Measurements from ENCODE around the gene MASP1.

DNA sequence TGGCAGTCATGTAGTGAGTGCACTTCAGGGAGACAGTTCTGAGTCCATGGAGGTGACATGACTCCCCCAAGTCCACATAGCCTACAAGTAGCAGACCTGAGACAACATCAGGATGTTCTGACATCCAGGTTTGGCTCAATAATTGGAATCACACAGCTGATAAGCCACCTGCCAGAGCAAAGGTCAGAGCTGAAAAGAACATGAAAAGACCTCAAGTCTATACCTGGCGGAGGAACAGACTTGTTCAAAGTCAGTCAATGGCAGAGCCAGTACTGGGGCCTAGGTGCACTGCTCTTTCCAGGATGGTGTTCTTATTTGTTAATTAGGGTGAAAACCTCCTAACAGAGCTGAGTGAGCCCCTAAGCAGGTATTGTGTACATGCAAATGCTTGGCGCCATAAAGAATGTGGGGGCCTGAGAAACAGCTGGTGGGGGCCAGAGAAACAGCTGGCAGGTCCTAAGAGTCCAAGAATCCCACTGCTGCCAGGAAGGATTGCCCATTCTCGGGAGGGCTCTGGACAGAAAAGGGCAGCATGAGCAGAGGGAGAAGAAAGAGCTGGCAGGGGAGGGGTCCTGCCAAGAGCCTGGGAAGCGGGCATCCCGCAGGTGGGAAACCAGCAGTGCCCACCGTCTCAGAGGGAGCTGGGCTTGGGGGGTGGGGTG is 17.1 kb downstream of the MASP1 start:
- TF ChIP-seq, protein P1, sequence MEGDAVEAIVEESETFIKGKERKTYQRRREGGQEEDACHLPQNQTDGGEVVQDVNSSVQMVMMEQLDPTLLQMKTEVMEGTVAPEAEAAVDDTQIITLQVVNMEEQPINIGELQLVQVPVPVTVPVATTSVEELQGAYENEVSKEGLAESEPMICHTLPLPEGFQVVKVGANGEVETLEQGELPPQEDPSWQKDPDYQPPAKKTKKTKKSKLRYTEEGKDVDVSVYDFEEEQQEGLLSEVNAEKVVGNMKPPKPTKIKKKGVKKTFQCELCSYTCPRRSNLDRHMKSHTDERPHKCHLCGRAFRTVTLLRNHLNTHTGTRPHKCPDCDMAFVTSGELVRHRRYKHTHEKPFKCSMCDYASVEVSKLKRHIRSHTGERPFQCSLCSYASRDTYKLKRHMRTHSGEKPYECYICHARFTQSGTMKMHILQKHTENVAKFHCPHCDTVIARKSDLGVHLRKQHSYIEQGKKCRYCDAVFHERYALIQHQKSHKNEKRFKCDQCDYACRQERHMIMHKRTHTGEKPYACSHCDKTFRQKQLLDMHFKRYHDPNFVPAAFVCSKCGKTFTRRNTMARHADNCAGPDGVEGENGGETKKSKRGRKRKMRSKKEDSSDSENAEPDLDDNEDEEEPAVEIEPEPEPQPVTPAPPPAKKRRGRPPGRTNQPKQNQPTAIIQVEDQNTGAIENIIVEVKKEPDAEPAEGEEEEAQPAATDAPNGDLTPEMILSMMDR (IDR thresholded peaks at IDR 0.05), result no peak
- TF ChIP-seq POLR2A (IDR thresholded peaks at IDR 0.05), result no peak
